Central memory CD8-positive, alpha-beta T cell (primary cell): ENCODE measurements around the gene PRMT9.
A peak's percentile ranks its signal among the peaks of the same experiment; 100 is the strongest.

Experiments used
- ATAC-seq: fragments of 150-1000 bp; cut with Tn5 transposase; replicated peaks from 2 replicates; pipeline ENCODE4 v1.10.0; 2022; ENCODE audit warnings: mild to moderate bottlenecking, moderate FRiP score, moderate number of reproducible peaks; ENCODE audit not compliant: poor library complexity, severe bottlenecking; ENCODE audit errors: extremely low read depth
- DNase-seq, 2 donors: peaks; one replicate each; pipeline ENCODE4 v3.0.0; 2021; ENCODE audit warnings: low spot score in 2 of 2
- H3K27ac Mint-ChIP-seq: one replicate; pipeline ENCODE4 v1.8.0; 2022; ENCODE audit warnings: low read depth, mild to moderate bottlenecking, moderate library complexity, mixed read lengths
- H3K27me3 Mint-ChIP-seq: one replicate; pipeline ENCODE4 v1.8.0; 2022; ENCODE audit warnings: mixed read lengths
- H3K36me3 Mint-ChIP-seq: one replicate; pipeline ENCODE4 v1.8.0; 2022; ENCODE audit warnings: mild to moderate bottlenecking, moderate library complexity, mixed read lengths; ENCODE audit not compliant: insufficient read depth
- H3K4me1 Mint-ChIP-seq: one replicate; pipeline ENCODE4 v1.8.0; 2022; ENCODE audit warnings: mixed read lengths
- H3K4me3 Mint-ChIP-seq: one replicate; pipeline ENCODE4 v1.8.0; 2022; ENCODE audit warnings: mild to moderate bottlenecking, moderate library complexity, mixed read lengths
- H3K9me3 Mint-ChIP-seq: one replicate; pipeline ENCODE4 v1.8.0; 2022; ENCODE audit warnings: mixed read lengths

Gene PRMT9

GRCh38 chr4:147707892-147708672 is 24.1 kb upstream of the PRMT9 start:
- Mint-ChIP-seq H3K27me3 (peaks cover 3% of the 10 kb centered on the region), H3K4me3 (no peak overlapping the region), H3K27ac (no peak overlapping the region), H3K4me1 (no peaks in the 10 kb centered on the region), H3K9me3 (no peaks in the 10 kb centered on the region), H3K36me3 (no peaks in the 10 kb centered on the region)
- ATAC-seq (peak; percentile 52), DNase-seq (peak; percentile 29 to 42)

DNA sequence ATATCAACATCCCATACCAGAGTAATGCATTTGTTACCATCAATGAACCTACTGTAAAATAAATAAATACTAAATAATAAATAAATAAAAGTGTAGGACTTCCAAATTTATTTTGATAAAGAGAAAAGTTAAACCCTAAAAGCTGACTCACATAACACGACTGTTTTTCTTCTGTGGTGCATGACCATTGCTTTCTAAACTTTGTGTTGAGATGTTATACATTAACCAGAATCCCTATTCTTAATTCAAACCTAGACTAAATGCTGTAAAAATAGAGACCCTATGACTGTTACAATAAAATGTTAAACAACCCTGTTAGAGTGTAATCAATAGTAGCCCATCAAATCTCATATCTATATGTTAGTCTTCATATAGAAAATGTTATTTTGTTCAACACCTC is 20.9 kb upstream of the PRMT9 start:
- Mint-ChIP-seq H3K4me3 (no peak overlapping the region), H3K36me3 (no peaks in the 10 kb centered on the region), H3K27ac (no peak overlapping the region), H3K9me3 (no peaks in the 10 kb centered on the region), H3K27me3 (no peaks in the 10 kb centered on the region), H3K4me1 (no peaks in the 10 kb centered on the region)
- ATAC-seq (no peak), DNase-seq (no peak)

DNA sequence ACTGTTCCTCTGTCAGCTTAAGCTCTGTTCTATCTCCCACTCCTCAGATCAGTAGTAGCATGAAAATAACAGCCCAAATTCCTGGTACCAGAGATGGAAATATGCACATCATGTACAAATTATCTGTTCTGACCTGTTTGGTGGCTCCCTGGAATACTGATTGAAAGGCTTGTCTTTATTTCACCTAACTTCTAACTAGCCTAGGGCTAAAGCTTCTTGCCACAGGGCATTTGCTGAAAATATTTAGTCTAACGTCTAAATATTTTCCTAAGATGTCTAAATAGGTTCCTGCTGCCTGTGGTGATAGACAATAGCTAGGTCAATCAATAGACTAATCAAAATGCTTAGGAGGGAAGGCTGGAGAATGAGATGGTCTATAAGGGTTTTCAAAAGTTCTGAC is 12.9 kb upstream of the PRMT9 start:
- Mint-ChIP-seq H3K27me3 (peaks cover 51% of the 10 kb centered on the region), H3K4me1 (no peaks in the 10 kb centered on the region), H3K4me3 (no peak overlapping the region), H3K36me3 (no peaks in the 10 kb centered on the region), H3K27ac (no peak overlapping the region), H3K9me3 (no peaks in the 10 kb centered on the region)
- no peak for ATAC-seq
- DNase-seq, result no peak

DNA sequence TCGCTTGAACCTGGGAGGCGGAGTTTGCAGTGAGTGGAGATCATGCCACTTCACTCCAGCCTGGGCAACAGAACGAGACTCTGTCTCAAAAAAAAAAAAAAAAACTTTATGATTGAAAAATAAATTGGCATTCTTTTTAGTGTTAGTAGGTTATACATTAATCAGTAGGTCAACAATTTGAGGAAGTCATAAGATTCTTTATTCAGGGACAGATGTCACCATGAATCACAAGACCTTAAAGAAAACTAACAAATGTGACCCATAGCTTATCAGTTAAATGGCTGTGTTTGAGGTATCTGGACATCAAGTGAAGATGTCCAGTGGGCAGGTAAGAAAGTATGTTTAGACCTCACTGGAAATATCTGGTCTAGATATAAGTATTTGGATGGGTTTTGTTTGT is 9.3 kb upstream of the PRMT9 start:
- Mint-ChIP-seq H3K27me3 (peaks cover 60% of the 10 kb centered on the region), H3K9me3 (no peaks in the 10 kb centered on the region), H3K4me1 (no peaks in the 10 kb centered on the region), H3K4me3 (no peak overlapping the region), H3K27ac (no peak overlapping the region), H3K36me3 (no peaks in the 10 kb centered on the region)
- DNase-seq (no peak), ATAC-seq (no peak)

GRCh38 chr4:147691820-147692219 is 7.9 kb upstream of the PRMT9 start:
- Mint-ChIP-seq H3K27me3 (peaks cover 49% of the 10 kb centered on the region), H3K4me1 (no peaks in the 10 kb centered on the region), H3K4me3 (no peak overlapping the region), H3K9me3 (no peaks in the 10 kb centered on the region), H3K27ac (no peak overlapping the region), H3K36me3 (no peaks in the 10 kb centered on the region)
- DNase-seq (no peak), ATAC-seq (no peak)

- H3K4me3 Mint-ChIP-seq, result no peak overlapping the region
- DNase-seq (no peak), ATAC-seq (no peak)
- no peaks in the 10 kb centered on the region for H3K9me3 Mint-ChIP-seq
- H3K4me1 Mint-ChIP-seq, result peaks cover 4% of the 10 kb centered on the region
- peaks cover 41% of the 10 kb centered on the region for H3K27me3 Mint-ChIP-seq
- H3K27ac Mint-ChIP-seq, result no peak overlapping the region
- peaks cover 4% of the 10 kb centered on the region for H3K36me3 Mint-ChIP-seq
Observed at GRCh38 chr4:147689067-147689466, 5.1 kb upstream of the PRMT9 start.

DNA sequence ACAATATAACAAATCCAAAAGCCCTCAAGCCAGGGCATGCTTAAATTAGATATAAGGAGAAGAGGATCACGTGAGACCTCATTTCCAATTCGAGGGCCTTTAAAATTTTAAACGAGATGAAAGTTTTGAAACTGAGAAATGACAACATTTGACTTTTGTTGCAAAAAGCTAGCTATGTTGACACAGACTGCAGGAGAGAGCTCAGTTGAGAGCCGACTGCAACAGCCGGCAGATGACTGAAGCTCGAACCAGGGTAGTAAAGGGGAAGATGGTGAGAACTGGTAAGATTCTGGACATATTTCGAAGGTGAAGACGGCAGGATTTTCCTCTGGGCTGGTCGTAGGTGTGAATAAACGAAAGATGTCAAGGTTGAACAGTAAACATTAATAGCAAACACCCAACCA is 773 bp downstream of the PRMT9 start:
- DNase-seq (no peak), ATAC-seq (peak; percentile 24)
- H3K4me3 Mint-ChIP-seq, result peak overlapping the region; percentile 84
- peaks cover 33% of the 10 kb centered on the region for H3K4me1 Mint-ChIP-seq
- H3K36me3 Mint-ChIP-seq, result peaks cover 12% of the 10 kb centered on the region
- H3K27ac Mint-ChIP-seq, result peak overlapping the region; percentile 95
- no peaks in the 10 kb centered on the region for H3K9me3 Mint-ChIP-seq
- H3K27me3 Mint-ChIP-seq, result peaks cover 10% of the 10 kb centered on the region

DNA sequence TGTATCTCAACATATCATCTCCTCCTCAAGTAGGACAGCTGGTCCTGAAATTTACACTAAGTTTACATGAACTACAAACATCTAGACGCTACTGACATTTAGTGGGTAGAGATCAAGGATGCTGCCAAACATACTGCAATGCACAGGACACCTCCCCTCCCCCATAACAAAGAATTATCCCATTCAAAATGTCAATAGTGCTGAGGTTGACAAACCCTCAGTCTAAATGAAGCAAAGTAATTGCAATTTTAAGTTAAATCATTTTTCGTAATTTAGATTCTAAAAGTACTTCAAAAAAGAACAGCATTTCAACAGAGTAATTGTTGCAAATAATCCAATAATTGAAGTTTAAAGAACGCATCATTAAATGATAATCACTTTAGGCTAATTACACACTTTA is 1.2 kb downstream of the PRMT9 start:
- H3K36me3 Mint-ChIP-seq, result peaks cover 15% of the 10 kb centered on the region
- no peaks in the 10 kb centered on the region for H3K9me3 Mint-ChIP-seq
- peaks cover 33% of the 10 kb centered on the region for H3K4me1 Mint-ChIP-seq
- peaks cover 10% of the 10 kb centered on the region for H3K27me3 Mint-ChIP-seq
- H3K4me3 Mint-ChIP-seq, result peak overlapping the region; percentile 84
- ATAC-seq (no peak), DNase-seq (no peak)
- H3K27ac Mint-ChIP-seq, result peak overlapping the region; percentile 95

GRCh38 chr4:147678796-147679549 is 5.0 kb downstream of the PRMT9 start:
- H3K36me3 Mint-ChIP-seq, result peaks cover 18% of the 10 kb centered on the region
- DNase-seq, result no peak
- H3K27me3 Mint-ChIP-seq, result no peaks in the 10 kb centered on the region
- no peak overlapping the region for H3K4me3 Mint-ChIP-seq
- no peaks in the 10 kb centered on the region for H3K9me3 Mint-ChIP-seq
- peaks cover 28% of the 10 kb centered on the region for H3K4me1 Mint-ChIP-seq
- H3K27ac Mint-ChIP-seq, result no peak overlapping the region
- ATAC-seq, result no peak

- no peaks in the 10 kb centered on the region for H3K9me3 Mint-ChIP-seq
- H3K27ac Mint-ChIP-seq, result no peak overlapping the region
- no peak overlapping the region for H3K4me3 Mint-ChIP-seq
- ATAC-seq, result no peak
- no peaks in the 10 kb centered on the region for H3K27me3 Mint-ChIP-seq
- peaks cover 21% of the 10 kb centered on the region for H3K4me1 Mint-ChIP-seq
- DNase-seq, result no peak
- H3K36me3 Mint-ChIP-seq, result peaks cover 14% of the 10 kb centered on the region
Observed at GRCh38 chr4:147678106-147678505, 5.9 kb downstream of the PRMT9 start.

GRCh38 chr4:147674496-147674895 is 9.5 kb downstream of the PRMT9 start:
- ATAC-seq (no peak), DNase-seq (no peak)
- Mint-ChIP-seq H3K4me1 (no peaks in the 10 kb centered on the region), H3K27ac (no peak overlapping the region), H3K36me3 (peaks cover 14% of the 10 kb centered on the region), H3K4me3 (no peak overlapping the region), H3K9me3 (no peaks in the 10 kb centered on the region), H3K27me3 (no peaks in the 10 kb centered on the region)

DNA sequence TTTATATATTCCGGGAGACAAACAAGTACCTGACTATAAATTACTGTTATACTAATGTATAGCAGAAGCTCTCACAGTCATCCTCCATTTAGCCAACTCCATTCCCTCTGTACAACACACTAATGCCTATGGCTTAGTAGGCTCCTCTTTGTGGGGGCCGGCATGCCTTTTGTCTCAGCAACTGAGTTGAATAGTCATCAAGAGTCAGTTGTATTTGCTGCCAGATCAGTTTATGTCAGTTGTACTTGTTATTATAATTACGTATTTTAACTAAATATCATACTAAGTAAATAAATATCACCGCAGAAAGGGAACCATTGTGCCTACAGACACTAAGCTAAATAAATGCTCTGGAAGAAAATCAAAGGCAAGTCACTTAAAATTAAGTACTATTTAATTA is 9.9 kb downstream of the PRMT9 start:
- Mint-ChIP-seq H3K9me3 (no peaks in the 10 kb centered on the region), H3K27me3 (no peaks in the 10 kb centered on the region), H3K4me3 (no peak overlapping the region), H3K36me3 (peaks cover 14% of the 10 kb centered on the region), H3K4me1 (no peaks in the 10 kb centered on the region), H3K27ac (no peak overlapping the region)
- no peak for DNase-seq
- no peak for ATAC-seq

- no peak overlapping the region for H3K27ac Mint-ChIP-seq
- ATAC-seq (no peak), DNase-seq (no peak)
- H3K4me1 Mint-ChIP-seq, result no peaks in the 10 kb centered on the region
- no peaks in the 10 kb centered on the region for H3K9me3 Mint-ChIP-seq
- H3K27me3 Mint-ChIP-seq, result no peaks in the 10 kb centered on the region
- H3K36me3 Mint-ChIP-seq, result peaks cover 45% of the 10 kb centered on the region
- no peak overlapping the region for H3K4me3 Mint-ChIP-seq
Observed at GRCh38 chr4:147658501-147658900, 25.5 kb downstream of the PRMT9 start.
